Measurements from ENCODE around the gene MSH3.
"Not testable (repeated sequence)": the region's sequence is repeated elsewhere in the genome, so short reads cannot be mapped to it uniquely, and the experiment has no call there.

MSH3 gene

DNA sequence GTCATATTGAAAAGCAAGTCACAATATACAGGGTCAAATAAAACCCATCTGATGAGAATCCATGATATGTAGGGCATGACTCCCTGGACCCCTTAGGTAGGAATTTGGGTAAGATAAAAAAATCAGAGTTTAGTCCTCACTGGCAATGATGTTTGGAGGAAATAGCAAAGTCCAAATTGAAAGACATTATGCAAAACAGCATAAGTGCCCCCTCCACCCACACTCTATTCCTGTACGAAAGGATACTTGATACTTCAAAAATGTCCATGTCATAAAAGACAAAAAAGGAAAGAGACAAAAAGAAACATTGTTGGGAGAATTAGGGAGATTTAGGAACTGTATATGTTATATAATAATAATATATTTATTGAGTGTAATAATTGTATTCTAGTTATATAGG, 209.7 kb downstream of the MSH3 start:
- DNase-seq: no peak

DNA sequence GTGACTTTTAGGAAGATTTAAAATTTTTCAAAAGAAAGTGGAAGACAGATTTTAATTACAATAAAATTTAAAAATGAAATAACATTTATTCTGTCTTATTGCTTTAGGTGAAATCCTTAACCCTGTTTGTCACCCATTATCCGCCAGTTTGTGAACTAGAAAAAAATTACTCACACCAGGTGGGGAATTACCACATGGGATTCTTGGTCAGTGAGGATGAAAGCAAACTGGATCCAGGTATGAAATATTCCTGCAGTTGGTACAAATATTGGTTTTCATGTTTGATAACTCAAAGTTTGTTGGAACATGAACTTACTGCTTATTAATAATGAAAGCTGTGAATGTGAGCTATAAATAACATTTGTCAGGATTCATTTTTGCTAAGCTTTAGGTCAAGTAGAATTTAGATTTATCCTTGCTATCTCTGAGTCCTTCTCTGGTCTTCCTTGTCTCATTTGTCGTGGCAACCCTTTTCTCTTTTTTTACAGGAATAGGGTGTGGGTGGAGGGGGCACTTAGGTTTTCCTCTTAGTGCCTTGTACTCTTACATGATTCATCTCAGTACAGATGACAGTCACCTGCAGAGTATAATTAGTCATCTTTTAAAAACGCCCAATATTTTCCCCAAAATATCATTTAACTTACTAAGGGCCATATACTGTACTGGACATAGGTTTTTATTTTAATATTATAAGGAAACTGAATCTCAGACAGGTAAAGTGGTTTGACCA, 210.4 kb downstream of the MSH3 start:
- no peak for DNase-seq

DNA sequence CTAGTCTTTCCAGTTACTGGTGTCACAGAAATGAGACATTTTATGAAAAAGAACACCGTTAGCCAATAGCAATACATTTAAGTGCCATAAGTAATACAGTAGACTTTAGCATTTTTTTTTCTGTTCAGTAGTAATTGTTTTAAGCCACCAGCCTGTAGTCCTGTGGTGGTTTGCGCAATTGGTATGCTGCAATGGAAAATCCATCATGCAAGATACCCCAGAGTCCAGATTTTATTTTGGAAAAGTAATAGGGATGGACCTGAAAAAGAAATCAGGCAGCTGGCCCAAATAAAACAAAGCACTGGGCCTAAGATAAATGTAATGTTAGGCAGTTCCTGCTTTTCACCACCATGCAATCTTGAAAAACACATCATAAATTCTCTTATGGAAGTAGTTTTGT, 211.1 kb downstream of the MSH3 start:
- DNase-seq: no peak

DNA sequence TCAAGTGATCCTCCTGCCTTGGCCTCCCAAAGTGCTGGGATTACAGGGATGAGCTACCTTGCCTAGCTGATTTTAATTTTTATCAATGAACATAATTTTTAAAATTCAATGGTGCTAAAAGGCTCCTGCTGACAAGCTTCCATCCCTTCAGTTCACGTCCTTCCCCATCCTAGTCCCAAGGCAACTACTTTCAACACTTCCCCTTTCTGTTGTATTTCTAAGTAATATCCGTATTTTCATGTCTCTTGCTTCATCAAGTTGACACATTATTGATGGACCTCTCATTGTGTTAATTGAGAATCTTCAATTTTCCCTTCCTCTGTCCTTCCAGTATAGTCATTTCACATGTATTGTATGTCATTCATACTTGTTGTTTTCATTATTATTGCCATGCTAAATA, 211.9 kb downstream of the MSH3 start:
- no peak for DNase-seq

DNA sequence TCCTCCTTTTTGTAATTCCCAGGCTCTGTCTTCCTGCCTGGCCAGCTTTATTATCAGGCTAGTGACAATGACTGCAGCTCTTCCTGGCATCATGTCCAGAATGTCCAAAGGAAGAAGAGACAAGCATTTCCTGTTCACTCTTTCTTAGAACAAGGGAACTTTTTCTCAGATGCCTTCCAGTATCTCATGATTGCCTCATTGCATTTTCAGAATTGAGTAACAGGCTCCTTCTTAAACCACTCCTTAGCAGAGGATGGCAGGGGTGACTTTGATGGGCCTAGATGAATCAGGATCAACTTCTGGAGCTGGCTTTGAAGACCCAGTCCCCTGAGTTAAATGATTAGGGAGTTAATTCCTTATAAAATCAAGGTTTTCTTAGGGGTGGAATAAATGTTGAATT, 212.8 kb downstream of the MSH3 start:
- no peak for DNase-seq

DNA sequence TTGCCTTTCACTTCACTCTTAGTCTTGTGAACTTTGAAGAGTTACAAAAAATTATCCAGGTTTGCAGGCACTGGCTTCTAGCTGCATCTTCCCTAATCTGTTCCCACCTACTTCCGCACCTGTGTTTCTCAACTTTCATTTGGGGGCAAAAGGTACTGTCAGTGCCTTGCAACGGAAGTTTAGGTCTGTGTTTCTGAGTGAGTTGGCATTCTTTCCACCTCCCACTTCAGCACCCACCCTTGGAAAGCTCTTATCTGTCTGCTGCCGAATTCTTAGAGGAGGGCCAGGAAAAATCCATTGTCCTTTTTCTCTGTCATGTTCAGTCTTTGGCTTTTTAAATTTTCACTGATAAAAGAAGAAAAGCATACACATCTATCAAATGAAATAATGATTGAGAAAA, 216.0 kb downstream of the MSH3 start:
- DNase-seq: no peak

DNA sequence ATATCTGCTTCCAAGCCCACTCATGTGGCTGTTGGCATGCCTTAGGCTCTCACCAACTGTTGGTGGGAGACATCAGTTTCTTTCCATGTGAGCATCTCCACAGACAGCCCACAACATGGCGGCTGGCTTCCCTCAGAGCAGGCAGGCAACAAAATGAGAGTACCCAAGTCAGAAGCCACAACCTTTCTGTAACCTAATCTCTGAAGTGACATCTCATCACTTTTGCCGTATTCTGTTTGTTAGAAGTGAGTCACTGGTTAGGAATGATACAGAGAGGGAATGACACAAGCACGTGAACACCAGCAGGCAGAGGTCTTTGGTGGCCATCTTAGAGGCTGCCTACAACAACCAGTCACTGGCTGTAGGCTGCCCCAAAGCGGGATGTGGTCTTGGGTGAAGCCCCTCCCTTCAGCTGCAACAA, 217.1 kb downstream of the MSH3 start:
- no peak for DNase-seq

DNA sequence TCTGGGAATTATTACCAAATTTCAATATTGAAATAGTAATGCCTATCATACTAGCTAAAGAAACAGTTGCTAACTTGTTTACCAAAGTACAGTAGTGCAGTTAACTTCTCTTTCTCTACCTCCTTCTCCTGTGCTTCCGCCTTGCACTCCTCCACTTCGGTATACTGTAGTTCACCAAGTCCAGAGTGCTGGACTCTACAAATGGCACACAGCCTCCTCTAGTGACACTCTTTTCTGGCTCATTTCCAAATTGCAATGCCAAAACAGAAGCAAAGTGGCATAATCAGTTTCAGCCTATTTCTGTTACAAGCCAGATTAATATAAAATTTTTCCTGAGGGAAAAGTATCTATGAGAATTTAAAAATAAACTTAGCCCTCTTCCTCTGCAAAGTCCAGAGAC, 219.7 kb downstream of the MSH3 start:
- DNase-seq: no peak

DNA sequence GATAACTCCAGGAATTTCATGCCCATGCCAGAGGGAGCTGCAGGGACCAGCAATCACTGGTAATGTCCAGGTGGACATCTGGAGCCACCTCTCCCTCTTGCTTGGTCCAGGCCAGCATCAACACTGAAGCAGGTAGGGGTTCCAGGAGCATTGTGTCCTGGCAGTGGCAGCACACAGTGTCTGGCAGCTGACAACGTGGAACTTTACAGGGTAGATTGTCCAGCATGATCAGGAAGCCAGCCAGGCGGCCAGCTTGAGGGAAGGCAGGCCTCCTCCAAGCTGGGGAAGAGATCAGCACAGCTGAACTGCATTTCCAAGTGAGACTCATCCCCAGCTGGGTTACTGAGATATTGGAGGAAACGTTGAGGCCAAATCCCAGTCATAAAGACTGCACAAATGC, 223.1 kb downstream of the MSH3 start:
- DNase-seq: no peak

DNA sequence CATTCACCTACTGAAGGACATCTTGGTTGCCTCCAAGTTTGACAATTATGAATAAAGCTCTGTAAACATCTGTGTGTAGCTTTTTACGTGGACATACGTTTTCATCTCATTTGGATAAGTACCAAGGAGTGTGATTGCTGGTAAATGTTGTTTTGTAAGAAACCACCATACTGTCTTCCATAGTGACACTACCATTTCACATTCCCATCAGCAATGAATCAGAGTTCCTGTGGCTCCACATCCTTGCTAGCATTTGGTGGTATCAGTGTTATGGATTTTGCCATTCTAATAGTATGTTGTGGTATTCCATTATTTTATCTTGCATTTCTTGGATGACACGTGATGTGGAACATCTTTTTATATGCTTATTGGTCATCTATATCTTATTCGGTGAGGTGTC, 227.3 kb downstream of the MSH3 start:
- DNase-seq: no peak

DNA sequence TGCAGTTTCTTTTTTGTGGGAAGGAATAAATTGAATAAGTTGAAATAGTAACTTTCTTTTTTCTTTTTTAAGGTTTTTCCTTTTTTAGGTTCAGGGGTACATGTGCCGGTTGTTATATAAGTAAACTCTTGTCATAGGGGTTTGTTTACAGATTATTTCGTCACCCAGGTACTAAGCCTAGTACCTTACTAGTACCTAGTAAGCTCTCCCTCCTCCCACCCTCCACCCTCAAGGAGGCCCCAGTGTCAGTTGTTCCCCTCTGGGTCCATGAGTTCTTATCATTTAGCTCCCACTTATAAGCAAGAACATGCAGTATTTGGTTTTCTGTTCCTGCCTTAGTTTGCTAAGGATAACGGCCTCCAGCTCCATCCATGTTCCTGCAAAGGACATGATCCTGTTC, 228.9 kb downstream of the MSH3 start:
- DNase-seq: not testable (repeated sequence)

DNA sequence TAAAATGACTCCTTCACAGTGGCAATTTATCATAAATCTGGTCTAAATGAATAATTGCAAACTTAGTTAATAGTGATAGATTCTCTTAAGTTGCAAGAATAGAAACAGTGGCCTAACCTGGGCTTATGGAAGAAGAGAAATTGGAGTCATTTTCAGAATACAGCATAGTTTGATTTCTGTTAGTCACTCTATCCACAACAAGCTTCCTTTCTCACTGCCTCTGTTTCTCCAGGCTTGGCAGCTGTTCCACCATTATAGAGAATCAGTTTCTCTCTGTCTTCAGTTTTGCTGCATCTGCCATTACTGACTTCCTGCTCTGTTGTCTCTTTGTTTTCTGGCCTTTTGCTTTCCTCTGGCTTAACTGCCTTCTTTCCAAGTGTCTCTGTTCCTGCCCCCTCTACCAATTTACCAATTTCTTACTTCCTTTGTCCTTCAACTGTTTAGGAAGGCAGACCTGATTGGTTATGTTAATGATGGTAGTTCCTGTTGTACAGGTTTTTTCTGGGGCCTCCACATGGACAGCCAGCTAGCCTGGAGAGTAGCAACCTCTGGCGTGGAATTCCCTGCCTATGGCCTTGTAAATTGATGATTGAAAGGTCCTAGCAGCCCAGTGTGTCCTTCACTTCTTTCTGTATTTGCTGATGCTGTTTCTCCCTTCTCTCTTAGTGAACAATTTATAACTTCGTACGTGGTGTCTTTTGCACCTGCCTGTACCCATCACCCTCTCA, 229.8 kb downstream of the MSH3 start:
- DNase-seq: no peak

DNA sequence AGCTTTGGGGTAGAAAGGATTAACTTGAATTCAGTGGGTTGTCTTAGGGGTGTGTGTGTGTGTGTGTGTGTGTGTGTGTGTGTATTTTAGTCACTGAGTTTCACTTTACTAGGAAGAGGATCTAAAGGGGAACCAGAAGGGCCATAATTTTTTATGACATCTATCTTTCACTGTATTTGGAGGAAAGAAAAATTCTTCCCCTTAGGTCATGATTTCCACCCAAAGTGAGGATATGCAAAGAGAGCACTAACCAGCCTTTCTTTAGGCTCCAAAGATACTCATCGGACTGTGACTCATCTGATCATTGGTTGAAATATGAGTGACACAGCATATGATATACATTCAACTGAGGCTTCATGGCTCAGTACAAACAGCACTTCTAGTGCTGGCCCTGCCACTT, 230.5 kb downstream of the MSH3 start:
- DNase-seq: no peak

DNA sequence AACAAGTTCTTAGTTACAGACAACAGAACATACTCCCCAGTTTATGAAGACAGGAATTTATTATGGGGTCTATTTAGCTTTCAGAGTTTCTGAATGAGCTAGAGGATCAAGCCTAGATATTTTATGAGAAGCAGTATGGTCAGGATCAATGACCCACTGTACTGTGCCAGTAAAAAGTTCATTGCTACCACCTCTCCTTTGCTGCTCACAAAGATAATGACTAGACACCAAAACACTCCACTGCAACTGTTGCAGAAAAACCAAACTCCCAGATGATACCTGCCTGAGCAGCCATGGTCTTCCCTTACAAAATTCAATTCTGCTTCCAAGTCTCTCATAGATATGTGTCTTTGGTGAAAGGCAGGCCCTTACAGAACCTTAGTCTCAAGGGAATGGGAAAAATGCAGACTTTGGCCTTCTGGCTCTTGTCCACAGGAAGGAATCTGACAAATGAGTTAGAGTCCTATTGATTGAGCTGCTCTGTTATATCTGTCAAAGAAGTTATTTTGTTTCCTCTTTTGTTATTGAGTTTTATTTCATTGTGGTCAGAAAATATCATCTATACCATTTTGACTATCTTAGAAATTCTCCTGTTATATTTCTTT, 231.0 kb downstream of the MSH3 start:
- DNase-seq: no peak

DNA sequence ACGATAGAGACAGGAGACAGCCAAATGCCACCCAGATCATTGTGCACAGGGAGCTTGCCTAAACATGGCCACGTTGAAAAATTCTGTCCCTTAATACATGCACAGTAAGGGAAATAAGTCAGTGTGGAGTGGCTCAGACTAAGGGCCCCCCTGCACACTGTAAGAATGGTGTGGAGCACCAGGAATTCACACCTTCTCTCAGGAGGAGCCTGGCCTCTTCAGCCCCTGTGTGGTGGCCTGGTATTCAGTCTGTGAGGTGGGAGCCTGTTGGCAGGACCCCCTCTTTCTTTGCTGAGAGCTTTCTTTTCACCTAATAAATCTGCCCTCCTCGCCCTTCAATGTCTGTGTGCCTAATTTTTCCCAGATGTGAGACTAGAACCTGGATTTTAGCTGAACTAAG, 239.6 kb downstream of the MSH3 start:
- DNase-seq: no peak

DNA sequence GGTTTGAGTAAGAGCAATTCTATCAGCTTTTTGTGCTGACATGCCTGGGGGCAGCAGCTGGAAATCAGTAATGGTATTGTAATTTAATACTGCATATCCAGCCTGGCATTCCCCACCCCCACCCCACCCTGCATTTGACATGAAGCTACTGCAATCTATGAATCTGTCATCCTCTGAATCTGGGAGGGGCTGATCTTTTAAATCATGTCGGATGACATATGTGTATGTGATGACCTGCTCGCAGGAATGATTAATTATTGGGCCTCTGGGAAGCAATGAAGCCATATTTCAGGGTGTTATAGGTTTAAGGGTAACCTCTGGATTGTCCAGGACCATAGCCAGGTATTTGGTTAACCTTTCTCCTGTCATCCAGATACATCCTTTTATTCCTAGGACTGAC, 241.1 kb downstream of the MSH3 start:
- no peak for DNase-seq

DNA sequence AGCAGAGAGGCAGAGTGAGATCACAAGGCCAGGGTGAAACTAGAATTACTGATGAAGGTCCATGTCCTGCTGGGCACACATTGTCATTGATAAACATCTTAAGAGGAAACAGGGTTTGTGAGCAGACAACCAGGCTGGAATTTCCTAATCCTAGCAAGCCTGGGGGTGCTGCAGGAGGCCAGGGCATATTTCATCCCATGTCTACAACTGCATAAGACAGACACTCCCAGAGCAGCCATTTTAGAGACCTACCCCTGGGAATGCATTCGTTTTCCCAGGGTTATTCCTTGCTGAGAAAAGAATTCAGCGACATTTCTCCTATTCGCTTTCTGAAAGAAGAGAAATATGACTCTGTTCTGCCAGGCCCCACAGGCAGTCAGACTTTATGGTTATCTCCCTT, 248.2 kb downstream of the MSH3 start:
- DNase-seq: not testable (repeated sequence)

DNA sequence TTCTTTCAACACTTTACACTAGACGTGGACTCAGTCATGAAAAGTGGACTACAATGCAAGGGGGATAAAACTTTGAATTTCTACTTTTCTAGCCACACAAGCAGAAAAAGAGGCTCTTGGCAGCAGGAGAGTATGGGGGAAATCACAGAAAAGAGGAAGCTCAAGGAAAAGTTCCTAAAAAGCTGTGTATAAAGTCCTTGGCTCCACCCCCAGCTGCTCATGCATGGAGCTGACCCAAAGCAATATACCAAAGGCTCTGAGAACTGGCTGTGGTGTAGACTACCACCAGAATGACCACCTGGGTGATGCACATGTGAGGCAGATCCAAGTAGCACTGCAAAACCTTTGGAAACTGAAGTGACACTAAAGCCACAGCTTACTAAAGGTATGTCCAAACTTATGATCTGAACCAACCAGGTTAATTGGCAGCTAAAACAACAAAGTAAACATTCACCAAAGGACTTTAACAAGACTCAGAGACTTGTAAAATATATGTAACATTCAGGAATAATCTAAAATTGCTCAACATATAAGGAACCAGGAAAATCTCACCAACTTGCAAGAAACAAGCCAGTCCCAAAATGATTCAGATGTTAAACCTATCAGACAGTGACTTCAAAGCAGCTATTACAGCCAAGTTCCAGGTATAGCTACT, 250.2 kb downstream of the MSH3 start:
- DNase-seq: no peak

DNA sequence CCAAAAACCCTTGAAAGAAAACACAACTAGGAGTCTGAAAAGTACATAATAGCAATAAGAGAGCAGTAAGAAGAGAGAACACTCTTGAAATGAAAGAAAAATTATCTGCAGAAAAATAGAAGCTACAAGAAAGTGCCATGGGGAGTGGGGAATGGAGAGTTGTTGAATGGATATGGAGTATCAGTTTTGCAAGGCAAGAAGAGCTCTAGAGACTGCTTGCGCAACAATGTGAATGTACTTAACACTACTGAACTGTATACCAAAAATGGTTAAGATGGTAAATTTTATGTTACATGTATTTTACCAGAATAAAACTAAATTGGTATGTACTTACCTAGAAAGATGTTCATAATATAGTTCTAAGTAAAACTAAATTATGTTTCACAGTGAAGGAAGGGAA, 251.0 kb downstream of the MSH3 start:
- no peak for DNase-seq

DNA sequence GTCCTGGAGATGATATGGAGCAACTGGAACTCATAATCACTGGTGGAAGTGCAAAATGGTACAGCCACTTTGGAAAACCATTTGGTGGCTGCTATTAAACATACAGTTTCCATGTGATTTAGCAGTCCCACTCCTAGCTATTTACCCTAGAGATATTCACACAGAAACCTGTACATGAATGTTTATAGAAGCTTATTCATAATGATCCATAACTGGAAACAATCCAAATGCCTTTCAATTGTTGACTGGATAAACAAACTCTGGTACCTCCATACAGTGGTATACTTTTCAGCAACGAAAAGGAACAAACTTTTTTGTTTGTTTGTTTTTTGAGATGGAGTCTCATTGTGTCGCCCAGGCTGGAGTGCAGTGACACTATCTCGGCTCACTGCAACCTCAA, 258.0 kb downstream of the MSH3 start:
- DNase-seq: no peak

DNA sequence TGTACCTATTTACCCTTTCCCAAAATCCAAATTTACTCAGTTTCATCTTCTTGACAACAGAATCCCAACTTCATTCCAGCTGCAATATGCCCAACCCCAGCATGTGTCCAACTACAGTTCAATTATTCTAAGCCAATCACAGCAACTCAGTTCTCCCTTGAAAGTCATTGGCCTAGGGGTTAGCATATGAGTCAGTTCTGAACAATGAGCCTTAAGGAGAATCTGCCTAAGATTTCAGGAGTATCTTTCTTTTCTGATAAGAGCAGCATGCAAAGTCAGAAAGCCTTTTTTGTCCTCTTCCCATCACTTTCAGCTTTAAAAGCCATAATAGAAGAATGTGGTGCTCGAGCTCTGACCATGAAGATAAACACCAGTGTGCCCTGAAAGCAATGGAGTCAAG, 261.3 kb downstream of the MSH3 start:
- DNase-seq: no peak

DNA sequence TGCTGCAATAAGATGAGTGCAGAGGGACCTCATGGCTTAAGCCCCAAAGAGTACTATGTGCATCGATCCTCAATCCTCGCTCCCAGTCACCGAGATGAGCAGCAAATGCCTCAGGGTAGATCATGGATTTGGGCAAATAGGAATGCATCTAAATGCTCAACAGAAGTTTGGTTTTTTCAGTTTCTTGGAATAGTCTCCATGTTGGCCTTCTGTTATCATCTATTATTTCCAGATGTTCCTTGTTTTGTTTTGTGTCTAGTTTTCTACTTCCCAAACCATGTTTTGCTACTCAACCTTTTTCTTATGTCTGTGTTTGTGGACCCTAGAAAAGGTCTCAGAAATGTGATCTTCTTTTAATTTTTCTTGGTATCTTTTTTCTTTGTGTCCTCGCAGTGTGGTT, 262.2 kb downstream of the MSH3 start:
- no peak for DNase-seq

DNA sequence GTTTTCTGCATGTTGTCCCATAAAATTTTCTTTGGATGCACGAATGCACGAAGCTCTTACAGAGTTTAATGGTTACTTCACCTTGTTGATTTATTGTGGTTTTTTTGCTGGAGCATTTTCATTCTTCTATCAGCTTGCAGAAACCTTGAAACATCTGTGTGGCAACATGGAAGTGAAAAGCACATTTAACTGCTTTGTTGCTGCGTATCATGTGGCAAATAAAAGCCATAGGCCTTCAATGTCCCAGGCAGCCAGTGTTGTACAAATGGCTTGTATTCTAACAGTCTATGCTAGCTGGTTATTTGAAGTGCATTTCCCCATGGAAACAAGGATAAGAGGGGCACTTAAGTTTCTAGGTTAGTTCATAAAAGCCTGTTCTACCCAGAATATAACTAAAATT, 263.2 kb downstream of the MSH3 start:
- no peak for DNase-seq

DNA sequence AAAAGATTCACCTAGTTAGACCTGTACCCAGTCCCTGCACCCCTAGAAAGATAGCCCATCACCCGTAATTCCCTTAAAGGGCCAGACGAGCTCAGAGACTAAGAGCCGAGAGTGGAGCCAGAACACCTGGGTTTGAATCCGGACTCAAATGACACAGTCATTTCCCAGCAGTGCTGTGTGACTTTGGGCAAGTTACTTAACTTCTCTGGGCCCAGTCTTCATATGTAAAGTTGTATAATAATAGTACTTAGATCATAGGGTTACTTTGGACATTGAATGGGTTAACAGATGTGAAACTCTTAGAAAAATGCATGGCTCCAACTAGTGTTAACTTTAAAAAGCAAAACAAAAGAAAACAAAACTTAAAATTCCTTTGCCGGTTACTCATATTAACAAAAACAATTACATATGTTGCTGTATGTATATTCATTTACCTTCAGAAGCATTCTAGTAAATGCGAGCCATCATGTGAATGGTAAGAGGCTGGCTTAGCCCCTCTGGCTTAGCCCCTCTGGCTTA, 265.3 kb downstream of the MSH3 start:
- no peak for DNase-seq
